Prostate gland (tissue), 2 donors: ENCODE data around the gene POTED.
"Not testable (repeated sequence)": the region's sequence is repeated elsewhere in the genome, so short reads cannot be mapped to it uniquely, and the experiment has no call there.

Experiments used
- CTCF ChIP-seq, 4 experiments: fragments of 200-600 bp in 2 of 4; fragments of 450-650 bp in 2 of 4; sonication (generic) in 2 of 4; IDR thresholded peaks; 1 replicate in 3 of 4; 2 replicates in 1 of 4; pipeline ENCODE4 v1.5.1; 2016 to 2019; ENCODE audit warnings: antibody characterized with exemption in 4 of 4, mild to moderate bottlenecking in 2 of 4, moderate library complexity in 2 of 4
- POLR2A ChIP-seq: fragments of 450-650 bp; IDR thresholded peaks from one replicate; pipeline ENCODE4 v1.6.1; 2016; ENCODE audit warnings: antibody characterized with exemption, mild to moderate bottlenecking

GRCh38 chr21:13651746-13652145 lies 42.2 kb downstream of the POTED start:
- TF ChIP-seq POLR2A; CTCF (IDR thresholded peaks at IDR 0.05): not testable (repeated sequence)
